HG03558 (cell line): Measurements from ENCODE around the gene NGLY1.

ENCODE experiments used
- ATAC-seq: cut with Tn5 transposase; IDR thresholded peaks from one replicate; pipeline ENCODE4 v1.9.1; 2021; ENCODE audit warnings: moderate number of reproducible peaks; ENCODE audit not compliant: unreplicated experiment; ENCODE audit errors: extremely low read depth

NGLY1 gene

DNA sequence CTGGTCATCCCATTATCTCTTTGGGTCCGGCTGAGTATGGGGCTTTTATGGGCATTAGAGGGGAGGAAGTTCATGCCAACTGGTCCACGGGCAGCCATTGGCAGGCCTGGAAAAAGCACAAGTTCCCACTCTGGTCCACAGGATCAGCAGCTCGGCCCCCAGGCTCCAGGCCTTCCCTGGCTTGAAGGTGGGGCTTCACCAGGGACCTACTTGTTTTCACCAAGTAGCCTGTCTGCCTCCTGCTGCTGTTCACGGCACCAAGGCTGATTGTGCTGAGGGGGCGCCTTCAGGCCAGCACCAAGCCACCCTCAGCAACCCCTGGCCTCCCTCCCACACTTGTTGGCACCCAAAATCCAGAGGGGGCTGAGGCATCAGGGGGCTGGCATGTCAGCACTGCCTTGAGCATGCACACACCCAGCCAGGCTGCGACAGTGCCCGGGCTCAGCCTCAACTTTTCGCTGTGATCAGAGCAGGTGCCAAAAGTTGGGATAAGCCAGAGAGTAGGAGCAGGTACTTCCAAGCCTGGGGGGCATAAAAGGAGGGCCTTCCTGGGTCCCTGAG is 109.4 kb downstream of the NGLY1 start:
- no peak for ATAC-seq
